HG02588 (cell line): ENCODE data around the gene UNCX.
"Not testable (repeated sequence)": the region's sequence is repeated elsewhere in the genome, so short reads cannot be mapped to it uniquely, and the experiment has no call there.

Experiments used
- ATAC-seq: cut with Tn5 transposase; IDR thresholded peaks from one replicate; pipeline ENCODE4 v1.9.1; 2021; ENCODE audit warnings: mild to moderate bottlenecking, moderate library complexity; ENCODE audit not compliant: unreplicated experiment

The UNCX gene

DNA sequence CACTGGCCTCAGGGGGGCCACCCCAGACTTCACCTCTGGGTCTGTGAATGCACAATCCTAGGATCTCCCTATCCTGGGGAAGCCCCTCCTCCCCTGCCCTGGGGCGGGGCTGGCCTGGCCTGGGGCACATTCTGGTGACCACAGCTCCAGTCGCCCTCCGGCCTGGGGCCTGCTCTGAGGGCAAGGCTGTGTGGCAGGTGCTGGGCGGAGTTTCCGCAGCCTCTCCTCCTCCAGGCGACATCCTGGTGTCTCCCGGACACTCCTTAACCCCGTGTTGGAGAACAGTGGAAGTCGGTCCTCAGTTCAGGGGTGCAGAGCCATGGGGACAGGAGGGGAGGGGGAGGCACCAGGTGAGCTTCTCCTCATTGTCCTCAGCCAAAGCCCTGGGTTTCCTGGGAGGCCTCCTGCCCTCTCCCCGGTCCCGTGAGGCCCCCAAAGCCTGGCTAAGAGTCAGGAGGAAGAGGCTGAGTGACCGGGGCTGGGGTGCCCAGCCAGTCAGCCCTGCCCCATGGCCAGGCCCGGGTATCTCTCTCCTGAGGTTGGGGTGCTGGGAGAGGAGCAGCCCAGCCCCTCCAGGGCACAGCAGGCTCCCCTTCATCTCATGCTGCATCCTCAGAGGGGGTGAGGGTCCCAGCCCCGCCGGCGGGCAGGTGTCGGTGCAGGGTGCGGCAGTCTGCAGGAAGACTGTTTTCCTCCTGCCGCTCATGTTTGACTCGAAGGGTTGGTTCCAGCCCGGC, 22.6 kb downstream of the UNCX start:
- ATAC-seq = no peak

DNA sequence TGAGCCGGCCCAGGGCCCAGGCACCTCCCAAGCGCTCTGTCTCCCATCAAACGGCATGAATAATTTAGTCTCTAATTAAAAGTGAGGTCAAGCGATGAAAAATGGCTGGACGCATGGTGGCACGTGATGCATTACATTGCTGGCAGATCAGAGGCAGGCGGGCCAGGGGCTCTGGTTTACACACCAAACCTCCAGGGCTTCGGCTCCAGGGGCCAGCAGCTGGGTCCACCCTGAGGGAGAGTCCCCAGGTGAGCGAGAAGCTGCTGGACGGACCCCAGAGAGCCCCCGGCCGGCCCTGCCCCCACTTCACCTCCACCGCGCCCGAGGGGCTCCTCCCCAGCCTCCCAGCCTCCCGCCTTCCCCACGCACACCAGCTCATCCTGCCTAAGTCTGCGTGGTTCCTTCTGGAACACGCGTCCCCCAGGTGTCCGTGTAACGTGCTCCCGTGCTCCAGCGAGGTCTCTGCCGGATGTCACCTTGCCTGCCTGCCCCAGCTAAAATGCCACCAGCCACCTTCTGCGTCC, 23.2 kb downstream of the UNCX start:
- no peak for ATAC-seq

DNA sequence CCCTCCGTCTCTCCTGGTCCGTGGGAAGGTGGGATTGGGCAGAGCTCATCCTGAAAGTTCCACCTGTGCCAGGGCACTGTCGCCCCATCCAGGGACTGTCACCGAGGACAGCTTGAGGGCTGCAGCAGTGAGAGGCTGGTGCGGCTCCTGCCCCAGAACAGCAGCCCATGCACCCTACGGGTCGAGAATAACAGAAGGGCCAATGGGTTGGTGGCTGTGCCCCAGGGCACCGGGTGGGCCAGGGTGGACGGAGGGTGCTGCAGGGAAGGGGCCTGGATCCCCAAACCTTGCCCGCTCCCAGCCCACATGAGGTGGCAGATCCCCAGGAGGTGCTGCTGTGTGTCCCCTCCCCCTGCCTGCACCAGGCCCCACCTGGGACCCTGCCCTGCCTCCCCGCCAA, 23.9 kb downstream of the UNCX start:
- ATAC-seq = no peak

DNA sequence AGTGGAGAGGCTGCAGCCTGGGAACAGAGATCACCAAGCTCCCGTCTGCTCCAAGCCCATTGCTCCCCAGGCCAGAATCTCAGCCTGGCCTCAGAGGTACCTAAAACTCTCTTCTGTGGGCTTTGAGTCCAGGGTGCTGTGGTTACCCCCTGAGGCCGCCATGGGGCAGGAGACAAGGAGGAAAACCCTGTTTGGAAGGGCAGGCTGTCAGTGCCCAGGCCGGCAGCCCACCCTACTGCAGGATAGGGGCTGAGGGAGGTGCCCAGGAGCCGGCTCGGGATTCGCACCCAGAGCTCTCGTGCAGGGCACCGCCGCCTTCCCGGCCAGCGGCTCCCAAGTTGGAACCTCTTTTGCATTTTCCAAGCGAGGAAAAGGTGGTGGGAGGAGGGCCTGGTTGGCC, 24.5 kb downstream of the UNCX start:
- no peak for ATAC-seq

- no peak for ATAC-seq
Observed at GRCh38 chr7:1257863-1258262, 25.2 kb downstream of the UNCX start.

- ATAC-seq = no peak
Observed at GRCh38 chr7:1259621-1260243, 27.1 kb downstream of the UNCX start.

- ATAC-seq = no peak
Observed at GRCh38 chr7:1260244-1260635, 27.6 kb downstream of the UNCX start.

DNA sequence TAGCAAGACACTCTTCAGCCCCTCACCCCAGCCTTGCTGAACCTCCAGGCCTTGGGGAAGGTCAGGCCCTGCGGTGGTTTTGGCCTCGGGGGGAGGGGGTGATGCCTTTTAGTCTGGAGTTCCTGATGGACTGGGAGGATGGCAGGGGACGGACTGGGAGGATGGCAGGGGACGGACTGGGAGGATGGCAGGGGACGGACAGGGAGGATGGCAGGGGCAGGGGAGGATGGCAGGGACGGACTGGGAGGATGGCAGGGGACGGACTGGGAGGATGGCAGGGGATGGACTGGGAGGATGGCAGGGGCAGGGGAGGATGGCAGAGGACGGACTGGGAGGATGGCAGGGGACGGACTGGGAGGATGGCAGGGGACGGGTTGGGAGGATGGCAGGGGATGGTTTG, 28.4 kb downstream of the UNCX start:
- ATAC-seq = not testable (repeated sequence)

- ATAC-seq = no peak
Observed at GRCh38 chr7:1262441-1262840, 29.8 kb downstream of the UNCX start.

- no peak for ATAC-seq
Observed at GRCh38 chr7:1263391-1263951, 30.8 kb downstream of the UNCX start.

DNA sequence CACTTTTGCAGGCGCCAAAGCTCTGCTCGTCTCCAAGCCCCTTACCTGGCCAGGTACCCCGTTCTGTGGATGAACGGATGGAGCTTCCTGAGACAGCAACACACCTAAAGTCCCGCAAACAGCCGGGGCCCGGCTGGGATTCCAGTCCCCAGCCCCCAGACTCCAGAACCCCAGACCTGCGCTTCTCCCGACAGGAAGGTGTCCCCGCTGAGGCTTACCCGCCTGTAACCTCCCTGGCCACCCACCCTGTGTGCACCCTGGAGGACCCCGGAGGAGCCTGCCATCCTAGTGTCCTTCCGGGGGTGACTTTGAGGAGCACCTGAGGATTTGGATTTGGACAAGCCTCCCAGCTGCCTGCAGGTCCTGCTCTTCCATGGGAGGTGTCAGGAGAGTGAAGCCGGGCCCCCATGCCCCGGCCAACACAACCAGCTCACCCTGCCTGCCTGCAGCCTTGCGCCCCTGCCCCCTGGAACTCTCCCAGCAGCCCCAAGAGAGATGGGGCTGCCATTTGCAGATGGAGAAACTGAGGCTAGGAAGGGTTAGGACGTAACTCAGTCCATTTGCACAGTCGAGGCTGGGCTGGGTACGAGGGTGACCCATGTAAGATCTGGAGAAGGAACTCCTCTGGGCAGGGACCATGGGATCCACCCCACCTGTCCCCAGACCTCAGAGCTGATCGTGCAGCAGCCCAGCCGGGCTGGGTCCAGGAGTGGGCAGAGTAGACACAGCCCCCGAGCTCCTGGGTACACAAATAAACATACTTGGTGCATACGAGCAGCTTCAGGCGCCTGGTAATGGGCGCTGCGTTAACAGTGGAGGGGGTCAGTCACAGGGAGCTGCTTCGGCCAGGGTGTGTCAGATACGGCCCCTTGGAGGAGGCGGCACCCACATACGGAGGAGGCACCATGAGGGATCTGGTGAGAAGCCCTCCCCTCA, 31.9 kb downstream of the UNCX start:
- ATAC-seq = no peak

- ATAC-seq = no peak
Observed at GRCh38 chr7:1267016-1267900, 34.6 kb downstream of the UNCX start.

- ATAC-seq = no peak
Observed at GRCh38 chr7:1268076-1268815, 35.6 kb downstream of the UNCX start.

GRCh38 chr7:1268866-1269265, 36.2 kb downstream of the UNCX start:
- ATAC-seq = no peak

DNA sequence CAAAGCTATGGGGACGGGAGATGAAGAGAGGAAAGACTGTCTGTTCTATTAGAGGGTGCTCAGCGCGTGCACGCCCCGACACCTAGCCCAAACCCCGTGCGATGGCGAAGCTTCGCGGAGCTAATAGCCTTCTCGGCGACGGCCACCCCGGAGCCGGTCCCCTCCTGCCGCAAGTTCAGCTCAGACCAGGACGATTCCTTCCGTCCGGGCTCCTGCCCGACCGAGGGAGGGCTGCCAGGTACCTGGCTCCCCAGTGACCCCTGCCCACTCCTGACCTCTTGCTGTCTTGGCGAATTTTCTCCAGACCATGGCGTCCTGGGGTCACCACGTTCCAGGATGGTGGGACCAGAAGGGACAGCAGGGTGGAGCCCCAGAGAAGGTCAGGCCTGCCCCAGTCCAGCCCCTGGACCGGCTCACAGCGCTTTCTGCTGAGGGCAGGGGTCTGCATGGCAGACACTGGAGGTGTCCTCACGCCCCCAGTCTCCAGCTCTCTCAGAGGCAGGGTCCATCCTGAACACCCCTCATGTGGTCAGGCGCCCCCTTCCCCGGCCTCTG, 36.7 kb downstream of the UNCX start:
- ATAC-seq = no peak

- ATAC-seq = no peak
Observed at GRCh38 chr7:1270181-1270580, 37.5 kb downstream of the UNCX start.

- ATAC-seq = no peak
Observed at GRCh38 chr7:1271046-1271445, 38.4 kb downstream of the UNCX start.

GRCh38 chr7:1271656-1272055, 39.0 kb downstream of the UNCX start:
- ATAC-seq = no peak

GRCh38 chr7:1272136-1272535, 39.5 kb downstream of the UNCX start:
- ATAC-seq = not testable (repeated sequence)
